Neural progenitor cell (in vitro differentiated cells): Measurements from ENCODE around the gene CLRN3. TPM values are rescaled to one million over a fixed set of nuclear protein-coding genes. Genes with fewer than 3 reads are reported as not detected.

Experiments
- DNase-seq: peaks from one replicate; pipeline ENCODE4 v3.0.0-alpha.2; 2016; ENCODE audit warnings: low spot score
- H2AFZ ChIP-seq: fragments of 200-600 bp; sonication (generic); replicated peaks from 2 replicates; pipeline ENCODE4 v1.6.1; 2016; ENCODE audit warnings: antibody characterized with exemption
- H3F3A ChIP-seq: fragments of 200-600 bp; sonication (generic); 2 replicates; pipeline ENCODE4 v1.6.1; 2016; ENCODE audit warnings: antibody characterized with exemption, low read depth
- H3K27ac ChIP-seq: fragments of 200-600 bp; sonication (generic); 2 replicates; pipeline ENCODE4 v1.5.1; 2016; ENCODE audit warnings: mild to moderate bottlenecking
- H3K27me3 ChIP-seq: fragments of 200-600 bp; sonication (generic); 2 replicates; pipeline ENCODE4 v1.6.1; 2016; ENCODE audit warnings: mild to moderate bottlenecking, moderate library complexity
- H3K36me3 ChIP-seq: fragments of 200-600 bp; sonication (generic); 2 replicates; pipeline ENCODE4 v1.5.1; 2016
- H3K4me1 ChIP-seq: fragments of 200-600 bp; sonication (generic); 2 replicates; pipeline ENCODE4 v1.6.1; 2016; ENCODE audit warnings: mixed run types
- H3K4me2 ChIP-seq: fragments of 200-600 bp; sonication (generic); 2 replicates; pipeline ENCODE4 v1.6.1; 2016
- H3K4me3 ChIP-seq: fragments of 200-600 bp; sonication (generic); 2 replicates; pipeline ENCODE4 v1.5.1; 2016
- H3K79me2 ChIP-seq: fragments of 200-600 bp; sonication (generic); 2 replicates; pipeline ENCODE4 v1.6.1; 2016; ENCODE audit warnings: low read depth
- H3K9ac ChIP-seq: fragments of 200-600 bp; sonication (generic); 2 replicates; pipeline ENCODE4 v1.6.1; 2016
- H3K9me3 ChIP-seq: fragments of 200-600 bp; sonication (generic); 2 replicates; pipeline ENCODE4 v1.5.1; 2016; ENCODE audit warnings: low read depth
- H4K20me1 ChIP-seq: fragments of 200-600 bp; sonication (generic); 2 replicates; pipeline ENCODE4 v1.6.1; 2016; ENCODE audit warnings: low read depth
- H3K27ac Mint-ChIP-seq: 3 replicates; pipeline ENCODE4 v1.8.0; 2021; ENCODE audit warnings: mixed read lengths
- H3K27me3 Mint-ChIP-seq: 2 replicates; pipeline ENCODE4 v1.8.0; 2022; ENCODE audit warnings: low read depth, mild to moderate bottlenecking, inconsistent platforms, moderate library complexity, mixed read lengths; ENCODE audit not compliant: insufficient read depth
- H3K36me3 Mint-ChIP-seq: 3 replicates; pipeline ENCODE4 v1.8.0; 2021; ENCODE audit warnings: mixed read lengths
- H3K4me1 Mint-ChIP-seq: 3 replicates; pipeline ENCODE4 v1.8.0; 2021; ENCODE audit warnings: mixed read lengths
- H3K4me3 Mint-ChIP-seq: 3 replicates; pipeline ENCODE4 v1.8.0; 2021; ENCODE audit warnings: mild to moderate bottlenecking, moderate library complexity, mixed read lengths
- H3K9me3 Mint-ChIP-seq: 3 replicates; pipeline ENCODE4 v1.8.0; 2020; ENCODE audit warnings: mixed read lengths
- CTCF ChIP-seq: fragments of 200-600 bp; sonication (generic); IDR thresholded peaks from 2 replicates; pipeline ENCODE4 v1.5.1; 2017; ENCODE audit warnings: antibody characterized with exemption, mild to moderate bottlenecking
- EZH2 ChIP-seq: fragments of 200-600 bp; sonication (generic); IDR thresholded peaks from 2 replicates; pipeline ENCODE4 v1.6.1; 2017; ENCODE audit warnings: antibody characterized with exemption, mild to moderate bottlenecking, moderate library complexity
- EZH2phosphoT487 ChIP-seq: fragments of 200-600 bp; sonication (generic); IDR thresholded peaks from 2 replicates; pipeline ENCODE4 v1.6.1; 2017; ENCODE audit warnings: antibody characterized with exemption
- total RNA-seq: library from RNA; depleted of rRNA; stranded (reverse); fragments of >200 nt; gene quantifications from 2 replicates; pipeline ENCODE4 v1.2.3, GENCODE V29; 2015; ENCODE audit warnings: low replicate concordance

Gene CLRN3
- total RNA-seq, 1 donor from 2014 or later: not detected

- H3K79me2 ChIP-seq: no peaks in the 10 kb centered on the region
- H3K4me2 ChIP-seq: no peak overlapping the region
- Mint-ChIP-seq H3K27ac (peak overlapping the region; percentile 69), H3K27me3 (peaks cover 20% of the 10 kb centered on the region), H3K9me3 (peaks cover 8% of the 10 kb centered on the region), H3K36me3 (no peaks in the 10 kb centered on the region), H3K4me3 (no peak overlapping the region), H3K4me1 (peaks cover 10% of the 10 kb centered on the region)
- H3F3A ChIP-seq: no peaks in the 10 kb centered on the region
- H2AFZ ChIP-seq: no peak overlapping the region
- DNase-seq: no peak
- H4K20me1 ChIP-seq: no peaks in the 10 kb centered on the region
- H3K9me3 ChIP-seq: no peaks in the 10 kb centered on the region
- no peak overlapping the region for H3K9ac ChIP-seq
- H3K27me3 ChIP-seq: peaks cover 51% of the 10 kb centered on the region
- H3K27ac ChIP-seq: no peak overlapping the region
- no peak for TF ChIP-seq CTCF
- no peak for TF ChIP-seq EZH2
- TF ChIP-seq EZH2phosphoT487: no peak
- no peaks in the 10 kb centered on the region for H3K36me3 ChIP-seq
- H3K4me3 ChIP-seq: no peak overlapping the region
- no peaks in the 10 kb centered on the region for H3K4me1 ChIP-seq
Observed at GRCh38 chr10:127836176-127836575, 56.6 kb downstream of the CLRN3 start.

GRCh38 chr10:127834791-127835190 is 58.0 kb downstream of the CLRN3 start:
- Mint-ChIP-seq H3K36me3 (no peaks in the 10 kb centered on the region), H3K27me3 (peaks cover 22% of the 10 kb centered on the region), H3K9me3 (peaks cover 8% of the 10 kb centered on the region), H3K27ac (no peak overlapping the region), H3K4me3 (no peak overlapping the region), H3K4me1 (peaks cover 10% of the 10 kb centered on the region)
- Histone ChIP-seq H2AFZ (no peak overlapping the region), H3K27me3 (peaks cover 44% of the 10 kb centered on the region), H3F3A (no peaks in the 10 kb centered on the region), H3K4me1 (no peaks in the 10 kb centered on the region), H3K79me2 (no peaks in the 10 kb centered on the region), H3K9me3 (no peaks in the 10 kb centered on the region), H3K9ac (no peak overlapping the region), H3K4me2 (no peak overlapping the region), H4K20me1 (no peaks in the 10 kb centered on the region), H3K4me3 (no peak overlapping the region), H3K36me3 (no peaks in the 10 kb centered on the region), H3K27ac (no peak overlapping the region)
- no peak for TF ChIP-seq EZH2
- no peak for TF ChIP-seq EZH2phosphoT487
- no peak for TF ChIP-seq CTCF
- DNase-seq: no peak

- no peaks in the 10 kb centered on the region for H3K36me3 Mint-ChIP-seq
- no peak overlapping the region for H3K4me2 ChIP-seq
- no peak overlapping the region for H3K27ac ChIP-seq
- no peaks in the 10 kb centered on the region for H3F3A ChIP-seq
- H3K79me2 ChIP-seq: no peaks in the 10 kb centered on the region
- peaks cover 21% of the 10 kb centered on the region for H3K27me3 Mint-ChIP-seq
- no peaks in the 10 kb centered on the region for H3K4me1 ChIP-seq
- TF ChIP-seq EZH2: no peak
- no peak for TF ChIP-seq EZH2phosphoT487
- no peak for TF ChIP-seq CTCF
- H3K27ac Mint-ChIP-seq: no peak overlapping the region
- H3K9ac ChIP-seq: no peak overlapping the region
- no peaks in the 10 kb centered on the region for H3K36me3 ChIP-seq
- no peak overlapping the region for H2AFZ ChIP-seq
- peaks cover 10% of the 10 kb centered on the region for H3K4me1 Mint-ChIP-seq
- no peak for DNase-seq
- no peak overlapping the region for H3K4me3 ChIP-seq
- no peaks in the 10 kb centered on the region for H4K20me1 ChIP-seq
- peaks cover 8% of the 10 kb centered on the region for H3K9me3 Mint-ChIP-seq
- no peak overlapping the region for H3K4me3 Mint-ChIP-seq
- H3K27me3 ChIP-seq: peaks cover 42% of the 10 kb centered on the region
- H3K9me3 ChIP-seq: no peaks in the 10 kb centered on the region
Observed at GRCh38 chr10:127834221-127834620, 58.5 kb downstream of the CLRN3 start.
